H54 (cell line): Measurements from ENCODE around the gene SUCO.
"Not testable (repeated sequence)": the region's sequence is repeated elsewhere in the genome, so short reads cannot be mapped to it uniquely, and the experiment has no call there.

Experiments
- DNase-seq: peaks from one replicate; pipeline ENCODE4 v3.0.0; 2011; ENCODE audit warnings: low spot score, mixed read lengths; ENCODE audit not compliant: insufficient read length
- FAIRE-seq: peaks from 3 replicates; lab custom pipeline; 2011; peaks lifted over from hg19 to GRCh38; lab: Jason Lieb, UNC
- POLR2A ChIP-seq: IDR thresholded peaks from 2 replicates; pipeline ENCODE4 v1.6.1; 2011; ENCODE audit warnings: low read depth, mild to moderate bottlenecking, low read length

SUCO gene

DNA sequence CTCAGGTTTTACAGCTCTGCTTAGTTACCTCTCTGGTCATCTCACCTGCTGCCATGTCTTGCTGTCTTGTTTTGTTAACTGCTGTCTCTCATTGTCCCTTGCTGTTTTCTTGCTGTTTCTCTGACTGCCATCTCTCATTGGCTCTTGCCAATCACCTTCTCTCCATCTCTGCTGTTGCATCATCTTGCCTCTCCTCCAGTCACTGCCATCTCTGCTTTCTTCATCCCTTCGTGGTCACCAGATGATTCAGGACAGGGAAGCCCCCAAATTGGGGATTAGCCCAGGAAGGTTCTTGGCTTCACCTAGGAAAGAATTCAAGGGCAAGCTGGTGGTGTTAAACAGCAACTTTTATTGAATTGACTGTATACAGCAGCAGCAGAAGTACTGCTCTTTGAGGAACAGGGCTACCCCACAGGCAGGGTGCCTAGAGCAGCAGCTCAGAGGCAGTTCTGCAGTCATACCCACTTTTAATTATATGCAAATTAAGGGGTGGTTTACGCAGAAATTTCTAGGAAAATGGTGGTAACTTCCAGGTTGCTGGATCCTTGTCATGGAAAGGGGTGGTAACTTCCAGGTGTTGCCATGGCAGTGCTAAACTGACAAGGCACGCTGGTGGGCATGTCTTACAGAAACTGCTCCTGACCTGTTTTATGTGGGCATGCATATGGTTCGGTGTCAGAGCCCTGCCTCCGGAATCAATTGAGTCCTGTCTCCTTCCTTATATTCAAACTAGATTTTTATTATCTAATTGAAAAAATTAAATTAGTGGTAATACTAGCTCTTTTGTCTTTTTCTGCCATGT lies 33.4 kb downstream of the SUCO start:
- no peak for DNase-seq
- no peak for FAIRE-seq
- TF ChIP-seq POLR2A: no peak

DNA sequence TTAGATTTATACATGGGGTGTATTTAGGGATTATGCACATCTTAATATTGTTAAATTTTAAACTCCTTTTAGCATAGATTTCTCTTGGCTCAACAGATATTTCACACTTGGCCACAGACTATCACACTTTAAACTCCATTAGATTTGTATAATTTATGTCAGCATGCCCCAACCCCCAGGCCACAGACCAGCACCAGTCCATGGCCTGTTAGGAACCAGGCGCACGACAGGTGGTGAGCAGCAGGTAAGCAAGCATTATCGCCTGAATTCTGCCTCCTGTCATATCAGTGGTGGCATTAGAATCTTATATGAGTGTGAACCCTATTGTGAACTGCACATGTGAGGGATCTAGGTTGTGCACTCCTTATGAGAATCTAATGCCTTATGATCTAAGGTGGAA lies 34.8 kb downstream of the SUCO start:
- DNase-seq (no peak), FAIRE-seq (no peak)
- no peak for TF ChIP-seq POLR2A

DNA sequence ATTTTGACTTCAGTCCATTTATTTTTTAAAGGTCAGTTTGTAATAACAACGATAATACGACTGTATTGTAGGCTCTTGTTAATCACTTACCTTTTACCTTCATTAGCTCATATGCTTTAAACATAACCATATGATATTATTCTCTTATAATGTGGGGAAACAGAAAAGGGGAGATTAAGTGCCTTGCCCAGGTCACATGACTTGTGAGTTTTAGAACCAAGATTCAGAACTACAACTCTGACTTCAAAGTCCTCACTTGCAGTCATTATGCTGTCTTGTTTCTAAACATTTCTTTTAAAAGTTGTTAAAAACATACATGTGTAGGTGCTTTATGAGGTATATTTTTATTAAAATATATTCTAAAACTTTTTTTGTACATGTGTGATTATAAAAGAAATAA lies 41.1 kb downstream of the SUCO start:
- DNase-seq (no peak), FAIRE-seq (no peak)
- no peak for TF ChIP-seq POLR2A

DNA sequence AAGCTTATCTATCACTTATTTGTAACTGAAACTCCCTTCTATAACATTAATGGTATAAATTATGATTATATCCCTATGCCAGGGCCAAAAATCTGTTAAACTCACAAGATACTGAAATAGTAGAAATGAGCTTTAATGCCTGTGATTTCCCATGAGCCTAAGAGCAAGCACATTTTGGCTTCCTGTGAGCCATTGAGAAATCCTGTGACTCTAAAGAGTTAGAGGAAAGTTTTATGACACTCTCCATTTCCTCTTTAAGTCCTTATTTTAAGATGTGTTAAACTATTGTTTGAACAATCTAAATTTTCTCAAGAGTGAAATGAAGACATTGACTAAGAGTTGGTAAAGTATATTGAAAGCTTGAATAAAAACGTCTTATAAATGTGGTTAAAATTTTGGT lies 45.6 kb downstream of the SUCO start:
- DNase-seq: no peak
- no peak for FAIRE-seq

DNA sequence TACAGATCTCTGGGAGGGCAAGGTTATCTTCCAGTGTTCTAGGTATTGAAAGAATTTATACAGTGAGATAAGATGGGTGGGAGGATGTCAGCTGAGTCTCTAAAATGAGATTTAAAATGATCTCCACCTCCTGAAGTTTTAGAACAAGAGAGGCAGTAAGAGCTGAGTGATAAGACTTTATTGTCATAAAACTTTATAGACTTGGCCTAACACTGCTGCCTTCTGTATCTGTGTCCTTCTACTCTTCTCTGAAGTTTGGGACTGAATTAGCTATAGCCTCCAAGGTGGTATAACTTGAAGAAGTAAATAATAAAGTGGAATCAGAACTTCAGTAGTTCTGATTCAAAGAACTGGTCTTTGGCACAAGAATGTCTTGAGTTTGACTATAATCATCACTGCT lies 48.3 kb downstream of the SUCO start:
- DNase-seq (no peak), FAIRE-seq (no peak)
- TF ChIP-seq POLR2A: no peak

More for the DNA sequence above, 45.6 kb downstream of the SUCO start:
- TF ChIP-seq POLR2A: no peak

DNA sequence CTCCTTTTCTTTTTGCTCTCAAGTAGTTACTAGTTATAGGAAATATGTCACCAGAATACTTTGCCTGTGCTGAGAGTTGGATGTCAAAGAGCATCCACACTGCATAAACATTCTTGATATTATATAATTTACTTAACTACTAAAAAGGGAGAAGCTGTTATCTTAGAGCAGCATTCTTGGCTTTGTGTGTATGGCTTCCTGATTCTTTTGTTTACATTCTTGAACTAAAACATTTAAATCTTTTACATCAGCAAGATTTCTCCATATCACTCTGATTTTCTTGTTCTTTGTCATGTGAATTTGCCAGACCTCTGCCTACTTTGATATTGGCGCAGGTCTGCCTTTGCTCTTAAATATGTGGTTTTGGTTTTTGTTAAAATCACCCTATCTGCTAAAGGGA lies 48.8 kb downstream of the SUCO start:
- FAIRE-seq: no peak
- TF ChIP-seq POLR2A: no peak
- no peak for DNase-seq

DNA sequence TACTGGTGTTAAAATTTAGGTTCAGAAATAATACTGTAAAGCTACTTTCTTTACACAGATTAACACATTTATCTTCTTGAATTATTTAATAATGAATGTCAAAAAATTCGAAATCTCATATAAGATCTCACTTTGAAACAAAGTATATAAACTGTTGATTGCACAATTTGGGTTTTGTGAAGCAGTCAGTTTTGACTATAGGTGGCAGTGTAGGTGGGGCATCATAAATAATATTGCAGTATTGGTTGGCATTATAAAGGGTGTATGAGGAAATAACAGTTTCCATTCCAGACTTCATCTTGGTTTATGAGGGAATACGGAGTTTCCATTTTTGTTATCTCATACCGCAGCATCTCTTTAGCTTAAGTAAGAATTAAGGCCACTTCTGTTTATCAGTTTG lies 49.9 kb downstream of the SUCO start:
- FAIRE-seq (peak; percentile 57), DNase-seq (no peak)
- no peak for TF ChIP-seq POLR2A

DNA sequence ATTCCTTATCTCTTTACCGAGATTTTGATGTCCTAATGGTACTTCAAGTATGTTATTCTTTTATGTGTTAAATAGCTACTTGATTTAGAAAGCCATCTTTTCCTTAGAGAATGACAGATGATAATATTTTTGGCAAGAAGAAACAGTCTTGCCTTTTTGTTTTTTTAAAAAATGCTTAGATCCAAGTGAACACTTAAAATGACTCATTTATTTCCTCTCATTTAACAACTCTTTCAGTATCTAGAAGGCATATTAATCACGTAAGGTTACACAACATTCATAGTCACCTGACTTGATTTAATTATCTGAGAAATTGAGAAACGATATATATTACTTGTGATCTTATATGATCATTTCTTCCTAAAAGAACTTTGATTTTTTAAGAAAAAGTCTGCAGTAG lies 52.4 kb downstream of the SUCO start:
- no peak for DNase-seq
- peak; percentile 79 for FAIRE-seq
- no peak for TF ChIP-seq POLR2A

DNA sequence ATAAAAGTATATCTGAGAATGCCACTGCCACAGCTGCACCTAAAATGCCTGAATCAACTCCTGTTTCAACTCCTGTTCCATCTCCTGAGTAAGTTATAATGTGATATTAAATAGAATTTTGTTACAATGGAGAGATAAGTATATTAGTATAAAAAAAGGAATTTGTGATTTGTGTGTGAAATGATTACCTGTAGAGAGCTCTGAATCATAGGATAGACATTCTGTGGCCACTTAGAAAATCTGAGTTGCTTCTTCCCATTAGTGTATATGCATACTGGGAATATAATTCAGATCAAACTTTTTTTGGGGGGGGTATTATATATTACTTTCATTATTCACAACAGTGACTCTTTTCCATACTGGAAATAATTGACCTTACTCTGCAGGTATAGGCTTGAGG lies 52.9 kb downstream of the SUCO start:
- TF ChIP-seq POLR2A: no peak
- no peak for FAIRE-seq
- DNase-seq: no peak

DNA sequence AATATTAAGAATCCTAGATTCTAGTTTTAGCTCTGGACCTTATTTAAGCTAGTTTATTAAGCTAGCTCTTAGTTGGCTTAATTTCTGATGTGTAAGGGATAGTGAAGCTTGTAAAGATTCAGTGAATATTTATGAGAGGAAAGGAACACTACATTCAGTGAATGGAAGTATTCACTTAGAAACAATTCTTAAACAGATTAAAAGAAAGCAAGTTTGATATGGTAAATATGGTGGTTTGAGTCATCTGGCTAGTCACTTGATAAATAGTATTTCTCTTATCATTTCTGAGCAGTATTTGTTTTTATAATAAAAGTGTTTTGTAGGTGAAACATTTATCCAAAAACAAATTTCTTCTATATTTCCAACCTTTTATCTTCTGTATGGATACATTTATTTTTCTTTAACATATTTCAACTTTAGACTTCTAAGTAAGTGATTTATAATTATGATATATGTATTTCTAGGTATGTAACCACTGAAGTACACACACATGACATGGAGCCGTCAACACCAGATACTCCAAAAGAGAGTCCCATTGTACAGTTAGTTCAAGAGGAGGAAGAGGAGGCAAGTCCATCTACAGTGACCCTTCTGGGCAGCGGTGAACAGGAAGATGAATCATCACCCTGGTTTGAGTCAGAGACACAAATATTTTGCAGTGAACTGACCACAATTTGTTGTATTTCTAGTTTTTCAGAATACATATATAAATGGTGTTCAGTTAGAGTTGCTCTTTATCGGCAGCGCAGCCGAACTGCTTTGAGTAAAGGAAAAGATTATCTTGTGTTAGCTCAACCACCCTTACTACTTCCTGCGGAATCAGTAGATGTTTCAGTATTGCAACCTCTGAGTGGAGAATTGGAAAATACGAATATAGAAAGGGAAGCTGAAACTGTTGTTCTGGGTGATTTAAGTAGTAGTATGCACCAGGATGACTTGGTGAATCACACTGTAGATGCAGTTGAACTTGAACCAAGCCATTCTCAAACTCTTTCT lies 55.6 kb downstream of the SUCO start:
- no peak for TF ChIP-seq POLR2A
- FAIRE-seq (peak; percentile 99), DNase-seq (peak; percentile 30)

DNA sequence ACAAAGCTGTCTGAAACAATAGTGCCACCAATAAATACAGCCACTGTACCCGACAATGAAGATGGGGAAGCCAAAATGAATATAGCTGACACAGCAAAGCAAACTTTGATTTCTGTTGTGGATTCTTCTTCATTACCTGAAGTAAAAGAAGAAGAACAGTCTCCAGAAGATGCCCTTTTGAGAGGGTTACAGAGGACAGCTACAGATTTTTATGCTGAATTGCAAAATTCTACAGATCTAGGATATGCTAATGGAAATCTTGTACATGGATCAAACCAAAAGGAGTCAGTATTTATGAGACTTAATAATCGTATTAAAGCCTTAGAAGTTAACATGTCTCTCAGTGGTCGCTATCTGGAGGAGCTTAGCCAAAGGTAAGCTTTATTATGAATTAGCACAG lies 56.6 kb downstream of the SUCO start:
- FAIRE-seq (peak; percentile 60), DNase-seq (no peak)
- no peak for TF ChIP-seq POLR2A

DNA sequence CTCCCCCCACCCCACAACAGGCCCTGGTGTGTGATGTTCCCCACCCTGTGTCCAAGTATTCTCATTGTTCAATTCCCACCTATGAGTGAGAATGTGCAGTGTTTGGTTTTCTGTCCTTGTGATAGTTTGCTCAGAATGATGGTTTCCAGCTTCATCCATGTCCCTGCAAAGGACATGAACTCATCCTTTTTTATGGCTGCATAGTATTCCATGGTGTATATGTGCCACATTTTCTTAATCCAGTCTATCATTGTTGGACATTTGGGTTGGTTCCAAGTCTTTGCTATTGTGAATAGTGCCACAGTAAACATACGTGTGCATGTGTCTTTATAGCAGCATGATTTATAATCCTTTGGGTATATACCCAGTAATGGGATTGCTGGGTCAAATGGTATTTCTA lies 58.5 kb downstream of the SUCO start:
- not testable (repeated sequence) for DNase-seq, FAIRE-seq

DNA sequence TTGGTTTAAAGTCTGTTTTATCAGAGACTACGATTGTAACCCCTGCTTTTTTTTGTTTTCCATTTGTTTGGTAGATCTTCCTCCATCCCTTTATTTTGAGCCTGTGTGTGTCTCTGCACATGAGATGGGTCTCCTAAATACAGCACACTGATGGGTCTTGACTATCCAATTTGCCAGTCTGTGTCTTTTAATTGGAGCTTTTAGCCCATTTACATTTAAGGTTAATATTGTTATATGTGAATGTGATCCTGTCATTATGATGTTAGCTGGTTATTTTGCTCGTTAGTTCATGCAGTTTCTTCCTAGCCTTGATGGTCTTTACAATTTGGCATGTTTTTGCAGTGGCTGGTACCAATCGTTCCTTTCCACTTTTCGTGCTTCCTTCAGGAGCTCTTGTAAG lies 62.1 kb downstream of the SUCO start:
- not testable (repeated sequence) for FAIRE-seq, DNase-seq

DNA sequence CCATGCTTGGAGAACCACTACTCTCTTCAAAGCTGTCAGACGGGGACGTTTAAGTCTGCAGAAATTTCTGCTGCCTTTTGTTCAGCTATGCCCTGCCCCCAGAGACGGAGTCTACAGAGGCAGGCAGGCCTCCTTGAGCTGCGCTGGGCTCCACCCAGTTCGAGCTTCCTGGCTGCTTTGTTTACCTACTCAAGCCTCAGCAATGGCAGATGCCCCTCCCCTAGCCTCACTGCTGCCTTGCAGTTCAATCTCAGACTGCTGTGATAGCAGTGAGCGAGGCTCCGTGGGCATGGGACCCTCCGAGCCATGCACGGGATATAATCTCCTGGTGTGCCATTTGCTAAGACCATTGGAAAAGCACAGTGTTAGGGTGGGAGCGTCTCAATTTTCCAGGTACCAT lies 63.8 kb downstream of the SUCO start:
- DNase-seq, FAIRE-seq: not testable (repeated sequence)

DNA sequence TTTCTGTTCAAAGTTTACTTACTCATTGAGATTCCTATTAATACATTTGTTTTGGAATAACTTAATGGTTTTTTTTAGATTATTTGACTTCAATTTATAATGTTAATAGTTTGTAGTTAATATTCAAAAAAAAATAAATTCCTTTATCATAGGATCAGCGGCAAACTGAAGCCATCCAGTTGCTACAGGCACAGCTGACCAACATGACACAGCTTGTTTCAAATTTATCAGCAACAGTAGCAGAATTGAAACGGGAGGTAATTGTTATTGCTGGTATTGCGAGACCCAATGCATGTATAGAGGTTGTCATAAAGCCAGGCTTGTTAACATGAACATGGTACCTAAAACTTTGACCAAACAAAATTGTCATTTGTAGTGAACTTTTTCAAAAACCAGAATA lies 67.0 kb downstream of the SUCO start:
- DNase-seq (no peak), FAIRE-seq (no peak)
- no peak for TF ChIP-seq POLR2A
